ENCODE data around the gene C4A.
A peak's percentile ranks its signal among the peaks of the same experiment; 100 is the strongest.
"Not testable (repeated sequence)": the region's sequence is repeated elsewhere in the genome, so short reads cannot be mapped to it uniquely, and the experiment has no call there.

C4A gene

GRCh38 chr6:31961616-31962015 is 20.2 kb upstream of the C4A start:
- no peak for DNase-seq

- no peak for DNase-seq
These were observed 17.9 kb upstream of the C4A start for GRCh38 chr6:31963921-31964320.

- no peak for DNase-seq
These were observed 16.2 kb upstream of the C4A start for GRCh38 chr6:31965700-31966099.

GRCh38 chr6:31966506-31966905 is 15.4 kb upstream of the C4A start:
- no peak for DNase-seq

- no peak for DNase-seq
These were observed 14.6 kb upstream of the C4A start for GRCh38 chr6:31966997-31967925.

- DNase-seq: no peak
These were observed 13.9 kb upstream of the C4A start for GRCh38 chr6:31967926-31968320.

- no peak for DNase-seq
These were observed 13.5 kb upstream of the C4A start for GRCh38 chr6:31968326-31968725.

GRCh38 chr6:31968791-31969711 is 12.8 kb upstream of the C4A start:
- no peak for DNase-seq

GRCh38 chr6:31969712-31970603 is 11.9 kb upstream of the C4A start:
- DNase-seq: no peak

- no peak for DNase-seq
These were observed 11.1 kb upstream of the C4A start for GRCh38 chr6:31970604-31971271.

- DNase-seq: no peak
These were observed 10.4 kb upstream of the C4A start for GRCh38 chr6:31971279-31971992.

- peak; percentile 98 for DNase-seq
These were observed 9.7 kb upstream of the C4A start, which contains the start of gene DXO for GRCh38 chr6:31971993-31972708. TSS of gene DXO (minus strand) at chr6:31972138. CDS start at chr6:31971675, 463 bp downstream.

- DNase-seq: no peak
These were observed 9.0 kb upstream of the C4A start for GRCh38 chr6:31972709-31973350.

- not testable (repeated sequence) for DNase-seq
These were observed 5.8 kb upstream of the C4A start for GRCh38 chr6:31976065-31976464.

GRCh38 chr6:31977816-31978431 is 3.9 kb upstream of the C4A start:
- DNase-seq: no peak

GRCh38 chr6:31978831-31979230 is 3.0 kb upstream of the C4A start:
- DNase-seq: no peak

GRCh38 chr6:31979238-31979898 is 2.5 kb upstream of the C4A start:
- no peak for DNase-seq

- not testable (repeated sequence) for DNase-seq
These were observed 1.5 kb upstream of the C4A start for GRCh38 chr6:31980195-31980876.

All from NCI-H1436 (cell line).